GM19351 (cell line): ENCODE results near the gene PAM16.
"Not testable (repeated sequence)": the region's sequence is repeated elsewhere in the genome, so short reads cannot be mapped to it uniquely, and the experiment has no call there.

ENCODE experiments used
- ATAC-seq: cut with Tn5 transposase; IDR thresholded peaks from one replicate; pipeline ENCODE4 v1.9.1; 2021; ENCODE audit warnings: mild to moderate bottlenecking, moderate library complexity; ENCODE audit not compliant: unreplicated experiment

Gene PAM16

GRCh38 chr16:4337540-4338088 lies 13.5 kb downstream of the PAM16 start:
- ATAC-seq, result no peak

GRCh38 chr16:4336701-4337539 lies 14.2 kb downstream of the PAM16 start:
- ATAC-seq, result no peak

- ATAC-seq, result no peak
Observed at GRCh38 chr16:4334724-4335495, 16.2 kb downstream of the PAM16 start.

GRCh38 chr16:4333714-4334113 lies 17.4 kb downstream of the PAM16 start:
- ATAC-seq, result not testable (repeated sequence)

GRCh38 chr16:4333308-4333638 lies 17.8 kb downstream of the PAM16 start:
- no peak for ATAC-seq

- no peak for ATAC-seq
Observed at GRCh38 chr16:4332623-4333307, 18.4 kb downstream of the PAM16 start.

- no peak for ATAC-seq
Observed at GRCh38 chr16:4332083-4332482, 19.0 kb downstream of the PAM16 start.

GRCh38 chr16:4330277-4330874 lies 20.7 kb downstream of the PAM16 start:
- ATAC-seq, result no peak

GRCh38 chr16:4328782-4329775 lies 22.0 kb downstream of the PAM16 start:
- ATAC-seq, result no peak

GRCh38 chr16:4328046-4328781 lies 22.9 kb downstream of the PAM16 start:
- no peak for ATAC-seq

- no peak for ATAC-seq
Observed at GRCh38 chr16:4327386-4328045, 23.6 kb downstream of the PAM16 start.

GRCh38 chr16:4325253-4325758 lies 25.8 kb downstream of the PAM16 start:
- ATAC-seq, result peak; percentile 51

- no peak for ATAC-seq
Observed at GRCh38 chr16:4324492-4325252, 26.4 kb downstream of the PAM16 start.

- ATAC-seq, result no peak
Observed at GRCh38 chr16:4323845-4324488, 27.2 kb downstream of the PAM16 start.

- no peak for ATAC-seq
Observed at GRCh38 chr16:4323071-4323844, 27.9 kb downstream of the PAM16 start.
